Lung (tissue), 12 donors: Measurements from ENCODE around the gene DLAT. TPM values are rescaled to one million over a fixed set of nuclear protein-coding genes. Genes with fewer than 3 reads are reported as not detected.
A peak's percentile ranks its signal among the peaks of the same experiment; 100 is the strongest.
"Not testable (repeated sequence)": the region's sequence is repeated elsewhere in the genome, so short reads cannot be mapped to it uniquely, and the experiment has no call there.

Experiments
- ATAC-seq: fragments of 200-7000 bp; cut with Tn5 transposase; one replicate; pipeline ENCODE4 v1.9.1; 2020; ENCODE audit warnings: moderate number of reproducible peaks; ENCODE audit not compliant: insufficient read depth, low FRiP score
- DNase-seq, 3 donors: peaks; one replicate each; pipeline ENCODE4 v3.0.0-alpha.2; 2013 to 2017
- H3K27ac ChIP-seq, 2 donors: one replicate each; pipeline ENCODE4 v1.5.1; 2013; ENCODE audit warnings: mild to moderate bottlenecking in 2 of 2, moderate library complexity in 2 of 2, control low read depth in 1 of 2, inconsistent platforms in 1 of 2, low read depth in 1 of 2, low read length in 1 of 2
- H3K27me3 ChIP-seq, 3 donors: one replicate each; pipeline ENCODE4 v1.5.1; 2013; ENCODE audit warnings: low read length in 2 of 3; ENCODE audit not compliant: control insufficient read depth in 3 of 3, insufficient read depth in 3 of 3
- H3K36me3 ChIP-seq, 4 donors: one replicate each; pipeline ENCODE4 v1.5.1; 2013; ENCODE audit warnings: low read length in 4 of 4, mild to moderate bottlenecking in 1 of 4, moderate library complexity in 1 of 4; ENCODE audit not compliant: control insufficient read depth in 4 of 4, insufficient read depth in 4 of 4
- H3K4me1 ChIP-seq, 5 donors: one replicate each; pipeline ENCODE4 v1.5.1; 2013; ENCODE audit warnings: low read length in 5 of 5, mild to moderate bottlenecking in 2 of 5, moderate library complexity in 1 of 5; ENCODE audit not compliant: control insufficient read depth in 5 of 5, insufficient read depth in 5 of 5
- H3K4me3 ChIP-seq: one replicate; pipeline ENCODE4 v1.5.1; 2013; ENCODE audit warnings: mild to moderate bottlenecking, control low read depth, moderate library complexity
- H3K9ac ChIP-seq, 2 donors: one replicate each; pipeline ENCODE4 v1.5.1; 2013; ENCODE audit warnings: low read length in 2 of 2, control low read depth in 1 of 2; ENCODE audit not compliant: insufficient read depth in 1 of 2
- H3K9me3 ChIP-seq, 4 donors: one replicate each; pipeline ENCODE4 v1.5.1; 2013; ENCODE audit warnings: low read length in 3 of 4, mild to moderate bottlenecking in 1 of 4, moderate library complexity in 1 of 4; ENCODE audit not compliant: control insufficient read depth in 4 of 4, insufficient read depth in 3 of 4
- WGBS, 2 donors: extraction: QIAGEN DNeasy Blood & Tissue Kit; methylation state at CpG; one replicate each; pipeline ENCODE4 v1.1.7; 2013; 5-methylcytosine and 5-hydroxymethylcytosine counted together
- polyA plus RNA-seq, 2 donors: library from polyadenylated mRNA; stranded (reverse); fragments of 200-250 nt; gene quantifications; one replicate each; pipeline ENCODE4 v1.2.1, GENCODE V29; 2013
- total RNA-seq, 2 donors: library from RNA; depleted of rRNA in 1 of 2; stranded (reverse); fragments of >200 nt in 1 of 2; gene quantifications; one replicate each; pipeline ENCODE4 v1.2.1, GENCODE V29; 2014 to 2021
- TF ChIP-seq, protein P1 (sequence below): IDR thresholded peaks from 2 replicates; pipeline ENCODE4 v1.5.1; 2012; ENCODE audit warnings: mild to moderate bottlenecking; ENCODE audit errors: control extremely low read depth, extremely low read depth
- donor health status: control.
- donor health status: control.
- donor health status: Bipolar disorder and iron deficiency.
- donor health status: healthy.
- donor health status: DM: yes; HTN: yes; CAD: no.

Gene DLAT
- total and polyA plus RNA-seq, 4 donors, result 12.0 to 32.9 (median 26.5) TPM

DNA sequence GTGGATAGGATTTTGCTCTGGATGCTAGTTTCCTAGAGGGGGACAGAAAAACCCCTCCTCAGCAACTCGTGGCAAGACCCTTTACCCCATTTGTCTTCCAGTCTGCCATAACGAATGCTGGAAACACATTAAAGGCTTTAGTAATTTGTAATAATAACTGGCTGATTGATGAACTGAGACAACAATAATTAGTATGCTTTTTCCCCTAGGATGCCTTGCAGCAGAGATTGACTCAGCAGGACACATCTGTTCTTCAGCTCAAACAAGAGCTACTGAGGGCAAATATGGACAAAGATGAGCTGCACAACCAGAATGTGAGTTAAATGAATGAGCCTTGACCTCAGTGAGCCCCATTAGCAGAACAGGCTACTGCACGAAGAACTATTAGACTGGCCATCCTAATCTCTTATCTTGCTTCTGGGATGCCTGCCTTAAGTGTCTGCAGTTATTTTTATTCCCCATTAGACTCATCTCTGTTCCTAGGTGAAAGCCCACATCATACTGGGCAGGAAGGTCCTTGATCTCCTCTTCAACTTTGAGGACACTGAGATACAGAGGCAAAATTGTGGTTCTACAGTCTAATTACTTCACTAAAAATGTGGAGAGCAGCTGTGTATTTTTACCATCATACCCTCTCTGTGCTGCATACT, 32.9 kb upstream of the DLAT start:
- Histone ChIP-seq H3K4me3 (no peak overlapping the region), H3K27me3 (no peaks in the 10 kb centered on the region), H3K9me3 (no peaks in the 10 kb centered on the region), H3K4me1 (peaks cover 0 to 14% (median 4%) of the 10 kb centered on the region in 5 donors), H3K9ac (no peak overlapping the region), H3K36me3 (peaks cover 16 to 33% (median 17%) of the 10 kb centered on the region in 4 donors), H3K27ac (peak overlapping the region in 1 of 2 donors; percentile 87)
- DNase-seq (peak in 2 of 3 donors; percentile 47 to 60), ATAC-seq (no peak)
- WGBS, 2 donors, result 76 to 80% methylated on average over 3 of the region's 3 CpGs
- TF ChIP-seq, protein P1, sequence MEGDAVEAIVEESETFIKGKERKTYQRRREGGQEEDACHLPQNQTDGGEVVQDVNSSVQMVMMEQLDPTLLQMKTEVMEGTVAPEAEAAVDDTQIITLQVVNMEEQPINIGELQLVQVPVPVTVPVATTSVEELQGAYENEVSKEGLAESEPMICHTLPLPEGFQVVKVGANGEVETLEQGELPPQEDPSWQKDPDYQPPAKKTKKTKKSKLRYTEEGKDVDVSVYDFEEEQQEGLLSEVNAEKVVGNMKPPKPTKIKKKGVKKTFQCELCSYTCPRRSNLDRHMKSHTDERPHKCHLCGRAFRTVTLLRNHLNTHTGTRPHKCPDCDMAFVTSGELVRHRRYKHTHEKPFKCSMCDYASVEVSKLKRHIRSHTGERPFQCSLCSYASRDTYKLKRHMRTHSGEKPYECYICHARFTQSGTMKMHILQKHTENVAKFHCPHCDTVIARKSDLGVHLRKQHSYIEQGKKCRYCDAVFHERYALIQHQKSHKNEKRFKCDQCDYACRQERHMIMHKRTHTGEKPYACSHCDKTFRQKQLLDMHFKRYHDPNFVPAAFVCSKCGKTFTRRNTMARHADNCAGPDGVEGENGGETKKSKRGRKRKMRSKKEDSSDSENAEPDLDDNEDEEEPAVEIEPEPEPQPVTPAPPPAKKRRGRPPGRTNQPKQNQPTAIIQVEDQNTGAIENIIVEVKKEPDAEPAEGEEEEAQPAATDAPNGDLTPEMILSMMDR, result no peak

DNA sequence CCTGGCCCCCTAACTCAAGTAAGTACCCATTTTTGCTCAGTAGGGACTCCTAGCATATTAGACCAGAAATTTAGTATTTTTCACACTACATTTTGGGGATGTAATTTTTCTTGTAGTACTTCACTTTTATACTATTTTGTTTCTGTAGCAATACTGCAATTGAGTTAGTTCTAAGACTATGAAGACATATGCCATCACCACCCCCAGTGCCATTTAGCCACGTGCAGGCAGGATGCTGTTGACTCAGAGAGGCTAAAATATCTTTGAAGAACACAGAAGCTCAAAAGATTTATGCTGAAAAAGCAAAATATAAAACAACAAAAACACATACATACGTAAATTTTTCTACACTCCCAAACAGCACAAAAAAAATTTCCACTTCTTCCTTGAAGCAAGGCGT, 29.1 kb upstream of the DLAT start:
- Histone ChIP-seq H3K9me3 (no peaks in the 10 kb centered on the region), H3K9ac (no peak overlapping the region), H3K4me1 (peaks cover 0 to 14% (median 3%) of the 10 kb centered on the region in 5 donors), H3K27ac (no peak overlapping the region), H3K27me3 (no peaks in the 10 kb centered on the region), H3K4me3 (no peak overlapping the region), H3K36me3 (peaks cover 12 to 43% (median 17%) of the 10 kb centered on the region in 4 donors)
- WGBS, 2 donors, result 91 to 92% methylated on average over 3 of the region's 3 CpGs
- TF ChIP-seq, protein P1, result no peak
- ATAC-seq (no peak), DNase-seq (no peak)

DNA sequence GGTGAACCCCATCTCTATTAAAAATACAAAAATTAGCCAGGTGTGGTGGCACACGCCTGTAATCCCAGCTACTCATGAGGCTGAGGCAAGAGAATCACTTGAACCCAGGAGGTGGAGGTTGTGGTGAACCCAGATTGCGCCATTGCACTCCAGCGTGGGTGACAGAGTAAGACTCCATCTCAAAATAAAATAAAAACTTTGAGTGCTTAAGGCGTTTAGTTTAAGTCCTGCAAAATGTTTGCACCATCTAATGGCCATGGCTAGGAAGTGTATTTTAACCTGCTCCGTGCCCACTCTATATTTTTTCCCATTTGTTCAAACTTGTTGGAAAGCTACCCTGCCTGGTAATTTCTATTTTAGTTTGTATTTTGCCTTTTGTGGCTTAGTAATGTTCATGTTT, 28.5 kb upstream of the DLAT start:
- peak in 2 of 3 donors; percentile 45 to 60 for DNase-seq
- not testable (repeated sequence) for H3K4me3 ChIP-seq, ATAC-seq, H3K9me3 ChIP-seq, H3K27ac ChIP-seq, H3K9ac ChIP-seq, H3K27me3 ChIP-seq
- WGBS, 2 donors, result 50 to 55% methylated on average over 5 of the region's 5 CpGs
- Histone ChIP-seq H3K4me1 (peaks cover 0 to 11% (median 3%) of the 10 kb centered on the region in 5 donors), H3K36me3 (peaks cover 13 to 43% (median 17%) of the 10 kb centered on the region in 4 donors)

DNA sequence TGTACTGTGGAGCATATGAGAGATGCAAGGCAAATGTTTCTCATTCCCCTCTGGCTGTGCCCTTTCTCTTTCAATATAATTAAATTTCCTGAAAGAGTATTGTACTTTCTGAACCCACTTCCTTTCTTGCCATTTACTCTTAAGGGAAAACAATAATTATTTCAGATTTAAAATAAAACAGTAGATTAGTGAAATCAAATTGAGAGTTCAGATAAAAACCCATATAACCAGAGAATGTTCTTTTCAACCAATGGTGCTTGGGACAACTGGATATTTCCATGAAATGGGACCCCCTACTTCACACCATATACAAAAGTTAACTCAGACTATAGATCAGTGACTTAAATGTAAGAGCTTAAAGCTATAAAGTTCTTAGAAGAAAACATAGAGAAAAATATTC, 26.1 kb upstream of the DLAT start:
- no peak overlapping the region for H3K9ac ChIP-seq
- ATAC-seq (no peak), DNase-seq (no peak)
- H3K27ac ChIP-seq, result no peak overlapping the region
- H3K27me3 ChIP-seq, result no peaks in the 10 kb centered on the region
- no peaks in the 10 kb centered on the region for H3K4me1 ChIP-seq
- TF ChIP-seq, protein P1, result no peak
- H3K4me3 ChIP-seq, result no peak overlapping the region
- H3K9me3 ChIP-seq, result no peaks in the 10 kb centered on the region
- H3K36me3 ChIP-seq, result peaks cover 7 to 27% (median 10%) of the 10 kb centered on the region in 4 donors
